ENCODE results near the gene CCND1. TPM values are rescaled to one million over a fixed set of nuclear protein-coding genes. Genes with fewer than 3 reads are reported as not detected.
A peak's percentile ranks its signal among the peaks of the same experiment; 100 is the strongest.

Gene CCND1
- 1 to 10 TPM; 1.4 to 2.3 (median 2.3) TPM for total RNA-seq
- total RNA-seq (2013), result 2.7 TPM

- H3K4me3 Mint-ChIP-seq, result peak within 1 kb of the TSS; percentile 84
- Histone ChIP-seq H3K27me3 (ENCODE audit: control insufficient read depth, insufficient read depth, low read length) (peaks cover 49% of the 10 kb centered on the region), H3K9me3 (ENCODE audit: control insufficient read depth, insufficient read depth, low read length) (no peaks in the 10 kb centered on the region), H3K4me1 (ENCODE audit: control insufficient read depth, insufficient read depth, low read length) (peaks cover 54% of the 10 kb centered on the region), H3K36me3 (ENCODE audit: control insufficient read depth, insufficient read depth, low read length) (no peaks in the 10 kb centered on the region), H3K27ac (ENCODE audit: low read length) (no peak within 1 kb of the TSS), H3K4me3 (ENCODE audit: low read length) (peak within 1 kb of the TSS; percentile 71)
- DNase-seq, result peak in 1 of 2 donors; percentile 70
- no peaks in the 10 kb centered on the region for H3K9me3 Mint-ChIP-seq
- H3K27ac Mint-ChIP-seq, result peak within 1 kb of the TSS in 1 of 2 donors; percentile 84
- H3K27me3 Mint-ChIP-seq (ENCODE audit: low read depth in 2 of 2), result peaks cover 19 to 37% of the 10 kb centered on the region in 2 donors
- no peaks in the 10 kb centered on the region for H3K36me3 Mint-ChIP-seq
- under 1% methylated on average over 42 of the region's 49 CpGs for WGBS (ENCODE audit: insufficient coverage)
- intact Hi-C loops (cut with micrococcal nuclease), result no loop called here
- peak in 2 of 3 donors; percentile 23 to 35 for ATAC-seq
- no peak for TF ChIP-seq CTCF (IDR thresholded peaks at IDR 0.05)
- H3K4me1 Mint-ChIP-seq, result peaks cover 9 to 28% of the 10 kb centered on the region in 2 donors
These were observed at the start of gene CCND1 for GRCh38 chr11:69640995-69641581. CCND1 (plus strand) TSS chr11:69641156; CDS start chr11:69641314, 158 bp downstream.

GRCh38 chr11:69592986-69593650, 47.8 kb upstream of the CCND1 start:
- H3K4me3 Mint-ChIP-seq, result no peak overlapping the region
- H3K36me3 Mint-ChIP-seq, result no peaks in the 10 kb centered on the region
- Histone ChIP-seq H3K27me3 (ENCODE audit: control insufficient read depth, insufficient read depth, low read length) (no peaks in the 10 kb centered on the region), H3K27ac (ENCODE audit: low read length) (no peak overlapping the region), H3K36me3 (ENCODE audit: control insufficient read depth, insufficient read depth, low read length) (no peaks in the 10 kb centered on the region), H3K4me3 (ENCODE audit: low read length) (no peak overlapping the region), H3K9me3 (ENCODE audit: control insufficient read depth, insufficient read depth, low read length) (no peaks in the 10 kb centered on the region), H3K4me1 (ENCODE audit: control insufficient read depth, insufficient read depth, low read length) (no peaks in the 10 kb centered on the region)
- WGBS (ENCODE audit: insufficient coverage), result 94% methylated on average over 31 of the region's 31 CpGs
- H3K4me1 Mint-ChIP-seq, result no peaks in the 10 kb centered on the region
- intact Hi-C loops (cut with micrococcal nuclease), result no loop called here
- no peak for TF ChIP-seq CTCF (IDR thresholded peaks at IDR 0.05)
- no peak overlapping the region for H3K27ac Mint-ChIP-seq
- H3K9me3 Mint-ChIP-seq, result peaks cover 0 to 2% of the 10 kb centered on the region in 2 donors
- ATAC-seq (no peak), DNase-seq (no peak)
- H3K27me3 Mint-ChIP-seq (ENCODE audit: low read depth in 2 of 2), result peaks cover 4 to 9% of the 10 kb centered on the region in 2 donors

GRCh38 chr11:69593851-69594250, 47.1 kb upstream of the CCND1 start:
- Mint-ChIP-seq H3K27me3 (ENCODE audit: low read depth in 2 of 2) (peaks cover 1 to 3% of the 10 kb centered on the region in 2 donors), H3K4me1 (no peaks in the 10 kb centered on the region), H3K4me3 (no peak overlapping the region), H3K9me3 (peaks cover 0 to 2% of the 10 kb centered on the region in 2 donors), H3K36me3 (no peaks in the 10 kb centered on the region), H3K27ac (no peak overlapping the region)
- 92% methylated on average over 6 of the region's 6 CpGs for WGBS (ENCODE audit: insufficient coverage)
- intact Hi-C loops (cut with micrococcal nuclease), result no loop called here
- no peaks in the 10 kb centered on the region for H3K27me3 ChIP-seq (ENCODE audit: control insufficient read depth, insufficient read depth, low read length)
- TF ChIP-seq CTCF (IDR thresholded peaks at IDR 0.05), result no peak
- no peak overlapping the region for H3K27ac ChIP-seq (ENCODE audit: low read length)
- H3K4me3 ChIP-seq (ENCODE audit: low read length), result no peak overlapping the region
- H3K36me3 ChIP-seq (ENCODE audit: control insufficient read depth, insufficient read depth, low read length), result no peaks in the 10 kb centered on the region
- no peaks in the 10 kb centered on the region for H3K4me1 ChIP-seq (ENCODE audit: control insufficient read depth, insufficient read depth, low read length)
- DNase-seq, result no peak
- no peaks in the 10 kb centered on the region for H3K9me3 ChIP-seq (ENCODE audit: control insufficient read depth, insufficient read depth, low read length)
- no peak for ATAC-seq
